NCI-H1092 treated with DMSO at 0.1 percent for 48 hours (cell line): ENCODE results near the gene CACNA1B.
"Not testable (repeated sequence)": the region's sequence is repeated elsewhere in the genome, so short reads cannot be mapped to it uniquely, and the experiment has no call there.

ENCODE experiments used
- DNase-seq: peaks from one replicate; lab custom pipeline; 2025; lab: John Stamatoyannopoulos, UW

The CACNA1B gene

DNA sequence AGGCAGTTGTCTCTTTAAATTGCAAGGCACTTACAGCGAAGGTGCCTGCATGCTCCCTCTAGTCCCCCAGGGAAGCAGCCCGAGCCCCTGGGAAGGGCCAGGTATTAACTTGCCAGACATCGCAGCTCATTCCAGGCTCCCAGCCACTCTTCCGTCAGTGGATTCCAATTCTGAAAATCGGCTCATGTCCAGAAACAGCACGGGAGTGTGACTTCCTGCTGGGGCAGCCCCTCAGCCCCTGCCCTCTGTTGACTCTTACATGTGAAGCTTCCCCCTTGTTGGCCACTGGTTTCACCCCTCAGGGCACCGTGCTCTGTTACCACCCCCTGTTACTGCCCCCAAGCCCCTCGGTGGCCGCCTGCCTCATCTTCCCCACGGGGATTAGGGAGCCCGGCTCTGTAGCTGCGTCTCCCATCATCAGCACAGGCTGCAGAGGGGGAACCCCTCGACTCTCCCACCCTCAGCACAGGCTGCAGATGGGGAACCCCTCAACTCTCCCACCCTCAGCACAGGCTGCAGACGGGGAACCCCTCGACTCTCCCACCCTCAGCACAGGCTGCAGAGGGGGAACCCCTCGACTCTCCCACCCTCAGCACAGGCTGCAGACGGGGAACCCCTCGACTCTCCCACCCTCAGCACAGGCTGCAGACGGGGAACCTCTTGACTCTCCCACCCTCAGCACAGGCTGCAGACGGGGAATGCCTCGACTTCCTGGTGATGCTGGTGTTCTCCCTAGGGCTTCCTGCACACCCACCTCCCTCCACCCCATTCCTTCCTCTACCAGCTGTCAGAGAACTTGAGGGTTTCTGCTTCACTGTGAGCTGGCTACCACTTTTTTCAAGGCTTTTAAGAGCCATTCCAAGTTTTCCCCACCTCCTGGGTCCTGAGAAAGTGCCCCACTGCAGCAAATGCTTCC is 11.1 kb upstream of the CACNA1B start:
- no peak for DNase-seq

DNA sequence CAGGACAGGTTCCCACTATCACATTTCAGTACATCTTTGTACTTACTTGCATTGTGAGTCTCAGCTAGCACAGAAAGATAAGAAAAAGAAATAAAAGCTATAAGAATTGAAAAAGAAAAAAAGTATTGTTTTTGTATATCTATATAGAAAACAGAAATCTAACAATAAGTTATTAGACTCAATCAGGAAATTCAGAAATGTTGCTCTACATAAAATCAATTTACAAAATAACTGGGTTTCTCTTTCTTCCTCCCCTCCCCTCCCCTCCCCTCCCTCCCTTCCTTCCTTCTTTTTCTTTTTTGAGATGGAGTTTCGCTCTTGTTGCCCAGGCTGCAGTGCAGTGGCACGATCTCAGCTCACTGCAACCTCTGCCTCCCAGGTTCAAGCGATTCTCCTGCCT is 7.2 kb upstream of the CACNA1B start:
- DNase-seq = no peak

DNA sequence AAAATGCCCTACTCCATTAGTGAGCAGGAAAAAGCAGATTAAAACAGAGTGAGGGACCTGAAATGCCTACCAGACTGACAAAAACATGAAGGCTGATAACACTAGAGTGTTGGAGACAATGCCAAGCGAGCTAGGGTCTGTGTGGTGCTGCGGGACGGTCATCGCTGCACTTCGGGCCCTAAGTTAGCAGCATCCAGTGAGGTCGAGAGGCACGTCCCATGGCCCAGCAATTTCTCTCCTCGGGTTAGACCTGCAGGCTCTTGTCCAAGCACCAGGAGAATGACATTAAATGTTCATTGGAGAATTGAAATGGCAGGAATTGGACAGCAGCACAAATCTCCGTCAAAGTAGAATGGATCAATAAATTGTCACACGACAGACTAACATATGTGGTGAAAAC is 5.3 kb upstream of the CACNA1B start:
- DNase-seq = no peak

- DNase-seq = no peak
These were observed 4.2 kb upstream of the CACNA1B start for GRCh38 chr9:137873408-137873807.

DNA sequence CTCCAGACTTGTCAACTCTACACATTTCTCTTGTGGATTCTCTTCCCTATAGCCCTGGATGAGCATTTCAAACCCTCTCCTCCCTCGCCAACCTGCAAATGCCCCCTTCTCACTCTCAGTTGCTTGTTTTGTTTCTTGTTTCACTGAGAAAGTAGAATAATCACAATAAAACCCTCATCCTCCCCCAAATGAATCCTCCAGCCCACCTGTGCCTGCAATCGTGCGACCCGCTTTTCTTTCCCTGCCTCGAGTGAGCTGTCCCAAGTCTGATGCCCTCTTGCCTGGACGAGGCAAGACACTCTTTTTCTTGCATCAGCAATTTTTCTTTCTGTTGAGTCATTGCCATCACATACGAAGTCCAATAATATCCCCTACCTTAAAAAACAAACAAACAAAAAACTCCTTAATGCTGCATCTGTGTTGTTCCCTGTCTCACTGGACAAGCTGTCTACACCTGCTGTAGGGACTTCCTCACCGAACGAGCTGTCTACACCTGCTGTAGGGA is 3.7 kb upstream of the CACNA1B start:
- DNase-seq = no peak

- no peak for DNase-seq
These were observed 2.2 kb upstream of the CACNA1B start for GRCh38 chr9:137875354-137875753.

- DNase-seq = no peak
These were observed 1.7 kb upstream of the CACNA1B start for GRCh38 chr9:137875846-137876245.

GRCh38 chr9:137876269-137876668 is 1.3 kb upstream of the CACNA1B start:
- DNase-seq = no peak

- no peak for DNase-seq
These were observed 698 bp upstream of the CACNA1B start for GRCh38 chr9:137876781-137877386.

DNA sequence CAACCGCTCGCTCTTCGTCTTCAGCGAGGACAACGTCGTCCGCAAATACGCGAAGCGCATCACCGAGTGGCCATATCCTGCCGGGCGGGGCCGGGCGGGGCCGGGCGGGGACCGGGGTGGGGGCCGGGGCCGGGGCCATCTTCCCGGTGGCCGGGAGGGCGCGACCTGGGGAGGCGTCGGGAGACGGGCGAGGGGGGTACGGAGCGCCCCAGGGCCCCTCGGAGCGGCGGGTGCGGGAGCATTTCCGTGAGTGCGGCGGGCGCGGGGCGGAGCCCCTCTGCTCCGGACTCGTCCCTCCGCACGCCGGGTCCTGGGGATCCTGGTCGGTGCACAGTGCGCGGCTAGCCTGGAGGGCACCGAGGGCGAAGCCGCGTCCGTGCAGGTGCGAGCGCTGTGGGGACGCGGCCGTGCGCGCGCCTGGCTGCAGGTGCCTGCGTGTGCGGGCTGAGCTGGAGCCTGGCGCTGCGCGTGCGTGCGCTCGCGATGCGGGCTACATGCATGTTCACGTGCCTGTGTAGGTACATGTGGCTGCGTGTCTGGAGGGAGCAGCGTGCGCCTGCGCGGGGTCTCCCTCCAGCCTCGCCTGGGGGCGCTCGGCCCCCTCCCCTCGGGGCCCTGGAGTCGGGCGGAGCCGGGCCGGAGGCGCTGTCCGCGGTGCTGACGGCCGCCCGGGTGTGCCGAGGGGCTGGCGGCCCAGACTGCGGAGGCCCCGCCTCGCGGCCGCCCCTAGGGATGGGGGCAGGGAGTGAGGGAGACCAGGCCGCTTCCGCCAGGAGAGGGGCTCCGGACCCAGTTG is 762 bp downstream of the CACNA1B start:
- peak; percentile 46 for DNase-seq

- DNase-seq = no peak
These were observed 1.5 kb downstream of the CACNA1B start for GRCh38 chr9:137879052-137879451.

DNA sequence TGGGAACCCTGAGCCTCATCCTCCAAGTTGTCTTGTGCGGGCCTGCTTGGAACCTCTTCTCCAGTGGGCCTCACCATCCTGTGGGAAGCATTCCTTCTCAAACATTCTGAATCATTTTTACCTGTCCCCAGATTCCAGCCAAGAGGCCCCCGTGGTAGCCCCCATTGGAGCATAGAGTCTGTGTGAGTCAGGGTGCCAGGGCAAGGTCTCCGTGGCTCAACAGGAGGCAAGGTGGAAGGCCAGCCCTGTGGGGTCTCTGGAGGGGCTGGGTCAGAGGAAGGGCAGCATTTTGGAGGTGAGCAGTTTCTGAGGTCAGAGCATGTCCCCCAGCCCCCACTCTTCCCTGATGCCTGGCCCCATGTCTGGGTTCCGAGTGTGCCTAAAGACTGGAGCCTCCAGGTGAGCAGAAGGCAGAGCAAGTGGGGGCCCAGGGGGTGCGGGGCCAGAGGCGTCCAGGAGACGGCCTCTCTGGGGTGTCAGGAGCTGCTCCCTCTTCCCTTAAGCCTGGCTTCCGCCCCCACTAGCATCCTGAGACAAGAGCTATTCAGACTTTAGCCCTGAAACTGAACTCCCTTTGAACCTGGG is 2.1 kb downstream of the CACNA1B start:
- no peak for DNase-seq

DNA sequence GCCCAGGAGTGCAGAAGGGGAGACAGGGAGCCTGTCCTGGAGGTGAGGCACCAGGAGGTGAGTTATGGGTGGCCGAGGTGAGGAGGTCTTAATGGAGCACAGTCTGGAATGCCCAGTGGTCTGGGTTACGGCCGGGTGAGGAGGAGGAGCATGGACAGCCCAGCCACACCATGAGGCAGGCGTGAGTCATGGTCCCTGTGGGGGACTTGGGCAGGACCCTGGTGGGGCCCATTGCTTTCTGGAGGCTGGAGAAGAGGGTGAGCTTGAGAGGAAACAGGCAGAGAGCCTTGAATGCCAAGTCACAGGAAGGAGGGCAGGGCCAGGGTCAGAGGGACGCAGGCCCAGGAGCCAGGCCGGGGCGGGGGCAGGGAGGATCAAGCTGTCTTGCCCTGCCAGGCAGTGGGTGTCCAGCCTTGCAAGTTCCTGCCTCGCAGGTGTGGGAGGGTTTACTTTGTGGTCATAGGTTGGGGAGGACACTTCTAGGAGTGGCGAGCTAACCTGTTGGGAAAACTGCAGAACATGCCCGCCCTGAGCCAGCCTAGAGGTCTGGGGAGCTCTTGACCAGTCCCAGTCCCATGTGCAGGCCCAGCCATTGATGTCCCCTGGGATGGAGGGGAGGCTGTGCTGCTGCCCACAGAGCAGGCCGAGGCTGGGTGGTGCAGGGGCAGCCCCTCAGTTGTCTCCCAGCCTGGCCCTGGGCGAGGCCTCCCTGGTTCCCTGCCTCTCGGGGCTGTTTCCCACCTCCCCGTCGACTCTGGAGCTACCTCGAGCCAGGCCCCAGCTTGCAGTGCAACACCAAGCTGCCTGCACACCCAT is 2.8 kb downstream of the CACNA1B start:
- no peak for DNase-seq

DNA sequence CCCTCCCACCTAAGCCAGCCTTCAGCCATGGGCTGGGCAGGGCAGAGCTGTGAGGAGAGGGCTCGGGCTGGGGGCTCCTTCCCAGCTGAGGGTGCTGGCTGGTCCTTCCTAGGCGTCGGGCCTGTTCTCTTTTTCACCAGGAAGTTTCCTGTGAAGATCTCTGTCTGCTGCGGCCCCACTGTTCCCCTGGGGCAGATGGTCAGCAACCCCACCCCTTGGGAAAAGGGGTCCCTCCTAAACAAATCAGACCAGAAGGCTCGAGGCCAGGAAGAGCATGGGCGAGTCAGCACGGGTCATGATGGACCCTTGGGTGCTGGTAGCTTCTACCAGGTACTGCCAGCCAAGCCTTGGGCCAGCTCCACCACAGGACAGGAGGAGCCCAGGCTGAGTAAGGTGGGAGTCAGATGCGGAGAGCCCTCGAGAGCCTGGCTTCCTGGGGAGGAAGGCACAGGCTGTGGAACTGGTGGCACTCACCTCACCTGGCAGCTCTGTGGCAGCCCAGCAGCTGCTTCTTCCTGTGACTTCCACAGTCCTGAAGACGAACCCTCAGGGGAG is 3.5 kb downstream of the CACNA1B start:
- DNase-seq = no peak

GRCh38 chr9:137881591-137882505 is 4.3 kb downstream of the CACNA1B start:
- no peak for DNase-seq

- DNase-seq = no peak
These were observed 4.9 kb downstream of the CACNA1B start for GRCh38 chr9:137882506-137882821.

DNA sequence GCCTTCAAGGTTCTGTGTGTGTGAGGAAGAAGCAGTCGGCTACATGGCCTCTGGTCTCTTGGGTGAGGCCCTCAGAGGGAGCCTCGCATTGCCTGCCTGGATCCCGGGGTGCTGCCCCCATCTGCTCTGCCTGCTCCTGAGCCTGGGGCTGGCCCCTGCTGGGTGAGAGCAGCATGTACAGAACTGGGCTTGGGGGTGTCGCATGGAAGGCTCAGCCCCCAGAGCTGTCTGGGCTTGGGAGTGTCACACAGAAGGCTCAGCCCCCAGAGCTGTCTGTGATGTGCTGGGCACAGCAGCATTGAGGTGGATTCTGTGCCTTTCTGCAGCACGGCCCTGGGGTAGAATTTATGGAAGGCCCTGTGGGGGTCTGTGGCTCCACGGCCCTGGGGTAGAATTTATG is 6.4 kb downstream of the CACNA1B start:
- DNase-seq = not testable (repeated sequence)

- DNase-seq = not testable (repeated sequence)
These were observed 7.0 kb downstream of the CACNA1B start for GRCh38 chr9:137884547-137884946.

DNA sequence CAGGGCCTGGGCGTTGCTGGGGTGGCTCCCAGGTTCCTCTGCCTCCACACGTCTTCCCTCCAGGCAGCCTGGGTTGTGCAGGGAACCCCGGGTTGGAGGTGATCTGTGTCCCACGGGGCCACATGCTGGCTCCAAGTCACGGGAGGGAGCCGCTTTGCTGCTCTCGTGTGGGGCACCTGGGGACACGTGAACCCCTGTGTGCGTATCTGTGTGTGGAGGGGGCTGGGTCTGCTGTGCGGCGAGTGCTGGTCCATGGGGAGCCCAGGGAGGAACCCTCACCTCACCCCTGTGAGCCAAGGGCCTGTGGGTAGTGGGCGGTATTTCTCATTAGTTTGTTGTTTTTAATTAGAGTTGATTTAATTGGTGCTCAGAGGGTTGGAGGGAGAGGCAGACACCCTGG is 7.5 kb downstream of the CACNA1B start:
- DNase-seq = not testable (repeated sequence)

DNA sequence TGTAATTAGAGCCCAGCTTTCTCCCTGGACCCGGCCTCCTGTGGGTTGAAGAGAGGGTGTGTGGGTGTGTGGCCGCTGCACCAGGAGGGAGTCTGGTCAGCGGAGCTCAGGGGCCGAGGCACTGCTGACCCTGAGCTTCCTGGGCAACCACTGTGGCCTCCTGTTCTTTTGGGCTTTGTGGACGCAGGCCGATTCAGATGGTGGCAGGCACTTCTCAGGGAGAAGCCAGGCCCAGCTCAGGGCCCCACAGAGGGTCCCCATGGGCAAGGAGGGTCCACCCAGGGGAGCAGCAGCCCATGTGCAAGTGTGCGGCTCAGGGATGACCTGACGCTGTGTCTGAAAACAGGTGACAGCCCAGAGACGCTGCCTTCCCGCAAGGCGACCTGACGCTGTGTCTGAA is 11.0 kb downstream of the CACNA1B start:
- not testable (repeated sequence) for DNase-seq
